NCI-H460 (cell line): ENCODE measurements around the gene RACK1. TPM values are rescaled to one million over a fixed set of nuclear protein-coding genes. Genes with fewer than 3 reads are reported as not detected.
"Not testable (repeated sequence)": the region's sequence is repeated elsewhere in the genome, so short reads cannot be mapped to it uniquely, and the experiment has no call there.

Experiments used
- DNase-seq: peaks from one replicate; pipeline ENCODE4 v3.0.0-alpha.2; 2016; ENCODE audit warnings: low read depth; ENCODE audit errors: extremely low read depth
- polyA plus RNA-seq: library from polyadenylated mRNA; depleted of rRNA; stranded (reverse); fragments of >200 nt; gene quantifications from 2 replicates; pipeline ENCODE4 v1.2.3, GENCODE V29; 2014; cell fraction: nucleus; rRNA removed
- total RNA-seq: library from RNA; depleted of rRNA; stranded (reverse); fragments of >200 nt; shearing (Covaris generic); gene quantifications from 2 replicates; pipeline ENCODE4 v1.2.3, GENCODE V29; 2014; rRNA removed

RACK1 gene
- 6,972 and 7,071 TPM in 2 replicates for total RNA-seq
- 4,584 and 4,689 TPM in 2 replicates for polyA plus RNA-seq

DNA sequence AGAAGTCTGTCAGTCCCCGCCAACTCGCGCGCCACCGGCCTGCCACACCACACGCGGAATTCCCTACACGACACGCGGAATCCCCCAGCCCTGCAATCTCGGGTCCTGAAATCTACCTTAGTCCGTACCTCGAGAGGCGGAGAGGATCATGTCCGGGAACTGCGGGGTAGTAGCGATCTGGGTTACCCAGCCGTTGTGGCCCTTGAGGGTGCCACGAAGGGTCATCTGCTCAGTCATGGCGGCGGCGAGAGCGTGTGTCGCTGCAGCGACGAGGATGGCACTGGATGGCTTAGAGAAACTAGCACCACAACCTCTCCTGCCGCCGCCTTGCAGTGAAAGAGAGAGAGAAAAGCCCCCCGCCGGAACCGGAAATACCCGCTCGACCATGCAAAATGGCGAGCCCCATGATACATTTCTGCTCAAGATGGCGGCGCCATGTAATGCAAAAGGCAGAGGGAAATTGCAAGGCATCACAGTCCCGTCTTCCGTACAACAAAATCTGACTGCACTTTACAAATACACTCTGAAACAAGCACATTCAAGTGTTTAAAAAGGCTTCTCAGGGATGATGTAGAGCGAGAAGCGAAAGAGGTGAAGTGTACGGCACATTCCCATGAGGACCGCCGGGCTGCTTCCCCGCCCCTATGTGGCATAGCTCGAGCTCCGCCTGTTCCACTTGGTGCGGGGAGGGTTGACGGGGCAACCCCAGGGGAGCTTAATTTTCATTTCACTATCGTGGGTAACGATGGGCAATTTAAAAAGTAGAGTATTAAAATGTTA, at the start of gene RACK1:
TSS of gene RACK1 (minus strand) at position 343 of the 780 bp plus-strand sequence. CDS start at position 237, 106 bp downstream.
- peak; percentile 89 for DNase-seq

DNA sequence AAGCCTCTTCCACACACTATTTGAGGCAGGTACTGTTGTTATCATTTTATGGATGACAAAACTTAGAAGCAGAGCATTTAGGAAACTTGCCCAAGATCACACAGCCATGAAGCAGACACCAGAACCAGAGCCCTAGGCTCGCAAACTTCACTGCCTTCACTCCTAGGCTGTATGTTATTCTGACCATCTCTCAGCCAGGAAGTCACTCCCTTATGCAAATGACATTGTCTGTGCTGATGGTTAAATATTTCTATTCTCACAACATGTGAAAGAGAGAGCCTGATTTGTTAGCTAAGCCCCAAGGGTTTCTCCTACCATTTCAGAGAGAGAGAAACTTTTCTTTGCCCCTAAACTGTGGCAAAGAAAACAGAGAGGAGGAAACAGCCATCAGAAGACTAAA, 43.6 kb upstream of the RACK1 start:
- DNase-seq = not testable (repeated sequence)

- DNase-seq = not testable (repeated sequence)
Observed at GRCh38 chr5:181285962-181286705, 42.4 kb upstream of the RACK1 start.

- DNase-seq = not testable (repeated sequence)
Observed at GRCh38 chr5:181283841-181284755, 40.4 kb upstream of the RACK1 start.

GRCh38 chr5:181283347-181283746, 39.6 kb upstream of the RACK1 start:
- no peak for DNase-seq

- DNase-seq = no peak
Observed at GRCh38 chr5:181282874-181283273, 39.2 kb upstream of the RACK1 start.

- not testable (repeated sequence) for DNase-seq
Observed at GRCh38 chr5:181282415-181282814, 38.7 kb upstream of the RACK1 start.

GRCh38 chr5:181281984-181282316, 38.2 kb upstream of the RACK1 start:
- DNase-seq = no peak

- no peak for DNase-seq
Observed at GRCh38 chr5:181281077-181281983, 37.6 kb upstream of the RACK1 start.

GRCh38 chr5:181280251-181280762, 36.6 kb upstream of the RACK1 start:
- no peak for DNase-seq

DNA sequence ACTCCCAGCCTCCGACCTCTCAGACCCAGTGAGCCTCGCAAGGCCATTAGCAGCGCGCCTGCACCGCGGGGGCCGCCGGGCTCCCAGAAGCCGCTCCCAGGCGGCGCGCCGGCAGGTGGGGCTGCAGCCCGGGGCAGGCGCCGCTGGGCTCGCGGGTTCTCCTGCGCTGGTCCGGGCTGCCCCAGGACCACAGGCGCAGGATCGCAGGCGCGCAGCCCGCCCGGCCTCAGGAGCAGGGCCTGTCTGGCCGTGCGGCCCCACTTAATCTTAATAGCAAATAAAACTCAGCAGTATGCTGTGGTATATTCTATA, 29.7 kb upstream of the RACK1 start:
- DNase-seq = not testable (repeated sequence)

- no peak for DNase-seq
Observed at GRCh38 chr5:181271081-181271480, 27.4 kb upstream of the RACK1 start.

DNA sequence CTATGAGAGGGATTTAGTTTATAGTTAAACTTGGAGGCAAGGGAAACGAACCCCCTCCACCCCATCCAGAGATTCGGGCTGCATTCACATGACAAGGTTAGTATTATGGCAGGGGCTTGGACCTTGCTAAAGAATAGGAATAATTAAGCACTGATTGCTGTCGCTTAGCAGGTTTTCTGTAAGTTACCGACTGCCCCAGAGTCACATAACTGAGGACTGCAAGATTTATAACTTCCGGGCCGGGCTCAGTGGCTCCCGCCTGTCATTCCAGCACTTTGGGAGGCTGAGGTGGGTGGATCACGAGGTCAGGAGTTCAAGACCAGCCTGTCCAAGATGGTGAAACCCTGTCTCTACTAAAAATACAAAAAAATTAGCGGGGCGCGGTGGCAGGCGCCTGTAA, 24.2 kb upstream of the RACK1 start:
- not testable (repeated sequence) for DNase-seq

DNA sequence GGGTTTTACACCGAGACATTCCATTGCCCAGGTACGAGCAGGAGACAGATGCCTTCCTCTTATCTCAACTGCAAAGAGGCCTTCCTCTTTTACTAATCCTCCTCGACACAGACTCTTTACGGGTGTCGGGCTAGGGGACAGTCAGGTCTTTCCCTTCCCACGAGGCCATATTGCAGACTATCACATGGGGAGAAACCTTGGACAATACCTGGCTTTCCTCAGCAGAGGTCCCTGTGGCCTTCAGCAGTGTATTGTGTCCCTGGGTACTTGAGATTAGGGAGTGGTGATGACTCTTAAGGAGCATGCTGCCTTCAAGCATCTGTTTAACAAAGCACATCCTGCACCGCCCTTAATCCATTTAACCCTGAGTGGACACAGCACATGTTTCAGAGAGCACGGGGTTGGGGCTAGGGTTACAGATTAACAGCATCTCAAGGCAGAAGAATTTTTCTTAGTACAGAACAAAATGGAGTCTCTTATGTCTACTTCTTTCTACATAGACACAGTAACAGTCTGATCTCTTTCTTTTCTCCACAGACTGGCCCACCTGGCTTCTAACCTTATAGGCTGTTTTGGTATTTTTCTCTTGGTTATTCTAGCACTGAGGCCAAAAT, 23.7 kb upstream of the RACK1 start:
- not testable (repeated sequence) for DNase-seq

- no peak for DNase-seq
Observed at GRCh38 chr5:181265092-181265671, 21.5 kb upstream of the RACK1 start.

- DNase-seq = no peak
Observed at GRCh38 chr5:181263633-181264032, 19.9 kb upstream of the RACK1 start.

DNA sequence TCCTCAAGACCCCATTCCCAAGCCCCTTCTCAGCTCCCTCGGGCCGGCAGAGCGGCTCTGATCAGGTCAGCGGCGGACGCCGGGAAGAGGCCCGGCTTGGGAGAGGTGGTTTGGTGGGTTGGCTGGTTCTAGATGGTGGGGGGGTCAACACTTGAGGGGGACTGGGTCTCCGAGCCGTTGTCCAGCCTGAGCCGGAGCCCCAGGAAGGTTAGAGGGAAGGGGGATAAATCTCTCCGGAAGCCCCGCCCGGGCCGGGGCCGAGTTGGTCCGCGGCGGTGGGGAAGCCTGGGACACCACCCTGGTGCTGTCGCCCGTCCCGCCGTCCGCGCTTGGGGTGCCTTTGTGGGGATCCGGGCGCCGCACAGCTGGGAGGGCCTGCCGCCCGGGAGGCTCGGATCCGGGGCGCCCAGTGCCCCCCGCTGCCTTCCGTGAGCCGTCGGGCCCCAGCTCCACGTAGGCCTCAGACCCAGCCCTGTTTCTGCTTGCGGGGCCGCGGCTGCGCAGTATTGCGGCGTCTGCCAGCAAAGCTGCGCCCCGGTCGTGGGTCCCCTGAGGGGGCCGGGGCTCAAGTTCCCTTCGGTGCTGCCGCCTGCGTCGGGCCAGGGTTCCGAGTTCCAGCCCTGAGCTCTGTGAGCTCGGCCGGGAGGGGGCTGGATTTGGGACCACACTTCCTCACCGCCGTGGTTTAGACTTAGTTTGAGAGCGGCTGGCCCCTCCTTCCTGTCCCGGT, 17.8 kb upstream of the RACK1 start:
- peak; percentile 54 for DNase-seq

GRCh38 chr5:181260720-181261319, 17.1 kb upstream of the RACK1 start, which contains the start of gene TRIM52:
TSS of gene TRIM52 (minus strand) at chr5:181261143. CDS start at chr5:181260813, 330 bp downstream.
- DNase-seq = peak; percentile 92
